GM23248 (cell line): ENCODE data around the gene GNG8.

Experiments used
- EZH2 ChIP-seq: fragments of 200-600 bp; sonication (generic); IDR thresholded peaks from 2 replicates; pipeline ENCODE4 v1.6.1; 2018; ENCODE audit warnings: antibody characterized with exemption, mild to moderate bottlenecking; ENCODE audit not compliant: insufficient read depth, poor library complexity, severe bottlenecking
- EZH2phosphoT487 ChIP-seq: fragments of 200-600 bp; sonication (generic); IDR thresholded peaks from 2 replicates; pipeline ENCODE4 v1.6.1; 2018; ENCODE audit warnings: antibody characterized with exemption, moderate library complexity, mild to moderate bottlenecking, low read depth; ENCODE audit not compliant: insufficient read depth

DNA sequence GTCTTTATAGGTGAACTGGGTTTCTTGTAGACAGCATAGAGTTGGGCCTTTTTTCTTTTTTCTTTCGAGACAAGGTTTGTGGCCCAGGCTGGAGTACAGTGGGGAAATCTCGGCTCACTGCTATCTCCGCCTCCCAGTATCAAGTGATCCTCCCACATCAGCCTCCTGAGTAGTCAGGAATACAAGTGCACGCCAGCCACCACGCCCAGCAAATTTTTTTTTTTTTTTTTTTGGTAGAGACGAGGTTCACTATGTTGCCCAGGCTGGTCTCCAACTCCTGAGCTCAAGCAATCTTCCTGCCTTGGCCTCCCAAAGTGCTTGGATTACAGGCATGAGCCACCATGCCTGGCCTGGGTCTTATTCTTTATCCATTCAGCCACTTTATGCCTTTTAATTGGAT, 40.0 kb downstream of the GNG8 start:
- no peak for TF ChIP-seq EZH2phosphoT487
- no peak for TF ChIP-seq EZH2
